ENCODE results near the gene POLR3G. TPM values are rescaled to one million over a fixed set of nuclear protein-coding genes. Genes with fewer than 3 reads are reported as not detected.

The POLR3G gene
- total and polyA plus RNA-seq, 9 donors, result 0.79 to 4.2 (median 1.8) TPM

DNA sequence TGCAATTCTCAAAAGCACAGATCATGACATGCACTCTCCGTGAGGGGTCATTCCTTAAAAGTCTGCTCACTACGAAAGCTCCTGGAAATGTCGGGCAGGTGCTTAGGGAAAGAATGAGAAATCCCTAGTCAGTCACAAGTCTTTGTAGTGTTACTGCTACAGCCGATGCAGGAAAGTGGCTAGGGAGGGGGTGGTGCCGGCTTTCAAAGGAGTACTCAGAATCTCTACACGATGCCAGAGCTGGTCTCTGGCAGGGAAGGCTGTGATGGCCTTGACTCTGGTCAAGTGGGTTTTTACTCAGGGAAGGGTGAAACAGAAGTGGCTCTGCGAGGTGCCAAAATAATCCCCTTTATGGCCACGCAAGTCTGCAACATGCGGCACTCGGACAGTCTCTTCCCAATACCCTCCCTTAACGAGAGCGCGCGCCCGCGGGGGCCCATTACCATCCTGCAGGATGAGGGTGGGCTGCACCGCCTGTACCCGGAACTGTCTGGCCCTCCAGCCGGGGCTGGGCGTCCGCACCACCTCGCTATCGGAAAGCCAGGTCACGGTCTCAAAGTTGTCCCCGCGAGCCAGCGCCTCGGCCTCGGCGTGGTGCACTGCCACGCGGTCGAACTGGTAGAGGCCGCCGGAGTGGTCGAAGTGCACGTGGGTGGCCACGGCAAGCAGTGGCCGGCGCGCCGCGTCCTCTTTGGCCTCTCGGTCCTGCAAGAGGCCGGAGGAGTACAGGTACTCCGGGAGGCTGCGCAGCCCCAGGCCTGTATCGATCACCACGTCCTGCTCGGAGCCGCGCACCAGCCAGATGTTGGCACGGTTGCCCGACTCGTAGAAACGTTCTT is 1.0 kb upstream of the POLR3G start:
- DNase-seq, result peak in 1 of 5 donors; percentile 10
- Histone ChIP-seq H3K4me1 (ENCODE audit: insufficient read depth) (peaks cover 4% of the 10 kb centered on the region), H3K27me3 (no peaks in the 10 kb centered on the region), H3K27ac (peak overlapping the region in 1 of 2 donors; percentile 73), H3K9me3 (no peaks in the 10 kb centered on the region), H3K4me3 (peak overlapping the region; percentile 55), H3K36me3 (no peaks in the 10 kb centered on the region)
- 1% methylated on average over 34 to 56 of the region's 56 CpGs for WGBS, 3 donors
- TF ChIP-seq, protein P1, sequence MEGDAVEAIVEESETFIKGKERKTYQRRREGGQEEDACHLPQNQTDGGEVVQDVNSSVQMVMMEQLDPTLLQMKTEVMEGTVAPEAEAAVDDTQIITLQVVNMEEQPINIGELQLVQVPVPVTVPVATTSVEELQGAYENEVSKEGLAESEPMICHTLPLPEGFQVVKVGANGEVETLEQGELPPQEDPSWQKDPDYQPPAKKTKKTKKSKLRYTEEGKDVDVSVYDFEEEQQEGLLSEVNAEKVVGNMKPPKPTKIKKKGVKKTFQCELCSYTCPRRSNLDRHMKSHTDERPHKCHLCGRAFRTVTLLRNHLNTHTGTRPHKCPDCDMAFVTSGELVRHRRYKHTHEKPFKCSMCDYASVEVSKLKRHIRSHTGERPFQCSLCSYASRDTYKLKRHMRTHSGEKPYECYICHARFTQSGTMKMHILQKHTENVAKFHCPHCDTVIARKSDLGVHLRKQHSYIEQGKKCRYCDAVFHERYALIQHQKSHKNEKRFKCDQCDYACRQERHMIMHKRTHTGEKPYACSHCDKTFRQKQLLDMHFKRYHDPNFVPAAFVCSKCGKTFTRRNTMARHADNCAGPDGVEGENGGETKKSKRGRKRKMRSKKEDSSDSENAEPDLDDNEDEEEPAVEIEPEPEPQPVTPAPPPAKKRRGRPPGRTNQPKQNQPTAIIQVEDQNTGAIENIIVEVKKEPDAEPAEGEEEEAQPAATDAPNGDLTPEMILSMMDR (IDR thresholded peaks at IDR 0.05), result no peak
- TF ChIP-seq POLR2A (IDR thresholded peaks at IDR 0.05) (no peak), EP300 (IDR thresholded peaks at IDR 0.05) (no peak)
- intact Hi-C loops (cut with DNase I), result loop anchor here in 1 of 4 donors (10.0 kb wide), 1 partner anchor 51 kb away; the partner anchor contains the start of gene LYSMD3

DNA sequence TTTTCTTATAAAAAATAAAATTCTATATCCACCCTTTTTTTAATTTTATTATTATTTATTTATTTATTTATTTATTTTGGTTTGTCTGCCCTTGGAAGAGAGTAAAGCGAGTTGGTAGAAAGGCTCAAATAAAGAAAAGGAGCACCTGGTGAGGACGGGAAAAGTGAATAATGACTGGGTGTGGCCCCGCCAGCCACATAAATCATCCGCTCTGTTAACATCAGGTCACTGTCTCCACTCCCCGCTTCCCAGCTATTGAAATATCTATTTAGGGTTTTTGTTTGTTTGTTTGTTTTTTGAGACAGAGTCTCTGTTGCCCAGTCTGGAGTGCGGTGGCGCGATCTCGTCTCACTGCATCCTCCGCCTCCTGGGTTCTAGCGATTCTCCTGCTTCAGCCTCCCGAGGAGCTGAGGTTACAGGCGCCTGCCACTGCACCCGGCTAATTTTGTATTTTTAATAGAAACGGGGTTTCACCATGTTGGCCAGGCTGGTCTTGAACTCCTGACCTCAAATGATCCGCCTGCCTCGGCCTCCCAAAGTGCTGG is 844 bp downstream of the POLR3G start:
- DNase-seq, result peak in 2 of 5 donors; percentile 19 to 23
- H3K27ac ChIP-seq, result no peak overlapping the region
- TF ChIP-seq POLR2A (IDR thresholded peaks at IDR 0.05) (no peak), EP300 (IDR thresholded peaks at IDR 0.05) (no peak)
- TF ChIP-seq, protein P1 (IDR thresholded peaks at IDR 0.05), result no peak
- H3K36me3 ChIP-seq, result no peaks in the 10 kb centered on the region
- no peaks in the 10 kb centered on the region for H3K9me3 ChIP-seq
- intact Hi-C loops (cut with DNase I), result loop anchor here in 1 of 4 donors (10.0 kb wide), 1 partner anchor 49 kb away; the partner anchor contains the start of gene LYSMD3
- peaks cover 4% of the 10 kb centered on the region for H3K4me1 ChIP-seq (ENCODE audit: insufficient read depth)
- 61 to 78% (median 63%) methylated on average over 17 of the region's 17 CpGs for WGBS, 3 donors
- H3K4me3 ChIP-seq, result no peak overlapping the region
- no peaks in the 10 kb centered on the region for H3K27me3 ChIP-seq

DNA sequence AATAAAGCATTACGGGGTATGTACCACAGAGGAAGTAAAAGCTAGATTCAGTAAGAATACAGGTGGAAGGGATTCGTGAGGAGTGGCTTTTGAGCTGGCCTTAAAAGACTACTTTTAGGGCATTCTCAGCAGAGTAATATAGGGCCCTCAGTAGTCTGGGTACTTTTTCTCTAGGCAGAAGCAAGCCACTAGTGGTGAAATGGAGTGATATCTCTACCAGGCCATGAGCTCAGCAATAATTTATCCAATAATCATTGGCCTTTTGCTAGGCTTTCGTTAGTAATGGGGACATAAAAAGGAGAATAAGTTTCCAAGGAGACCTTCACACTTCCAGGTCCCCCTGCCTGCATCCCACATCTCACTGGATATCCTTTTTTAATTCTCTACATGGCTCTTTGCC is 1.7 kb downstream of the POLR3G start:
- TF ChIP-seq, protein P1 (IDR thresholded peaks at IDR 0.05), result no peak
- no peak for TF ChIP-seq POLR2A (IDR thresholded peaks at IDR 0.05)
- TF ChIP-seq EP300 (IDR thresholded peaks at IDR 0.05), result no peak
- Histone ChIP-seq H3K4me3 (no peak overlapping the region), H3K4me1 (ENCODE audit: insufficient read depth) (peaks cover 4% of the 10 kb centered on the region), H3K27me3 (no peaks in the 10 kb centered on the region), H3K9me3 (no peaks in the 10 kb centered on the region), H3K36me3 (no peaks in the 10 kb centered on the region), H3K27ac (no peak overlapping the region)
- intact Hi-C loops (cut with DNase I), result loop anchor here in 1 of 4 donors (10.0 kb wide), 1 partner anchor 48 kb away; the partner anchor contains the start of gene LYSMD3
- no peak for DNase-seq
- 89 to 92% (median 90%) methylated on average over 3 of the region's 3 CpGs for WGBS, 3 donors

DNA sequence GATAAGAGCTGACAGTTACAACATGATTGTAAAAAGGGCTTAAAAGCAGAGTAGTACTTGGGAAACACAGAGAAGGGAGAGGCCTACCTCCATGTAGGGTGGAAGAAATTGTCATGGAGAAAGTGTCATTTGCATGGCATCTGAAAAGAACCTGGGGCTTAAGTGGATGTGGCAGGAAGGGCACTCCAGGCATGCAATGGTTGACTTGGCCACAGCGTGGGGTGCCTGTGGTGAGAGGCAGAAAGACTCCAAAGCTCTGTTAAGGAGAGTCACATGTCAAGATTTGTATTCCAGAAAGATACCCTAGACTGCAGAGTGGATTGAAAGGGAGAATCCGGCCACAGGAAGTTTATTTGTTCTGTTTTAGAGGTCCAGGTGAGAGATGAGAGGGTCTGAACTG is 2.4 kb downstream of the POLR3G start:
- TF ChIP-seq POLR2A (IDR thresholded peaks at IDR 0.05), result no peak
- no peak for DNase-seq
- no peak overlapping the region for H3K27ac ChIP-seq
- H3K27me3 ChIP-seq, result no peaks in the 10 kb centered on the region
- intact Hi-C loops (cut with DNase I), result loop anchor here in 1 of 4 donors (10.0 kb wide), 1 partner anchor 48 kb away; the partner anchor contains the start of gene LYSMD3
- WGBS, 3 donors, result 60 to 71% (median 70%) methylated on average over 2 of the region's 2 CpGs
- H3K9me3 ChIP-seq, result no peaks in the 10 kb centered on the region
- H3K36me3 ChIP-seq, result no peaks in the 10 kb centered on the region
- H3K4me1 ChIP-seq (ENCODE audit: insufficient read depth), result peaks cover 3% of the 10 kb centered on the region
- H3K4me3 ChIP-seq, result no peak overlapping the region
